ENCODE results near the gene NCDN.
"Not testable (repeated sequence)": the region's sequence is repeated elsewhere in the genome, so short reads cannot be mapped to it uniquely, and the experiment has no call there.

DNA sequence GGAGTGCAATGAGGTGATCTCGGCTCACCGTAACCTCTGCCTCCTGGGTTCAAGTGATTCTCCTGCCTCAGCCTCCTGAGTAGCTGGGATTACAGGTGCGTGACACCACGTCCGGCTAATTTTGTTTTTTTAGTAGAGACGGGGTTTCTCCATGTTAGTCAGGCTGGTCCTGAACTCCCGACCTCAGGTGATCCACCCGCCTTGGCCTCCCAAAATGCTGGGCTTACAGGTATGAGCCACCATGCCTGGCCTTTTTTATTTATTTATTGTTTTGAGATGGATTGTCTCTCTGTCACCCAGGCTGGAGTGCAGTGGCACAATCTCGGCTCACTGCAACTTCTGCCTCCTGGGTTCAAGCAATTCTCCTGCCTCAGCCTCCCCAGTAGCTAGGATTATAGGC is 24.0 kb downstream of the NCDN start:
- not testable (repeated sequence) for TF ChIP-seq POLR2A (IDR thresholded peaks at IDR 0.05; ENCODE audit: low read length); GATA1 (IDR thresholded peaks at IDR 0.05; ENCODE audit: low read depth, low read length)

Measured in erythroblast (primary cell).